Heart left ventricle (tissue), 13 donors: ENCODE results near the gene EDNRB.

Experiments used
- POLR2A ChIP-seq, 2 donors: fragments of 450-650 bp; IDR thresholded peaks; one replicate each; pipeline ENCODE4 v1.6.1; 2017; ENCODE audit warnings: antibody characterized with exemption in 2 of 2, mild to moderate bottlenecking in 2 of 2, moderate library complexity in 2 of 2
- TF ChIP-seq, protein P1 (sequence below), 12 donors: fragments of 200-600 bp; sonication (generic) in 4 of 12; IDR thresholded peaks; one replicate each; pipeline versions ENCODE4 v1.5.0 to v1.8.0; 2018 to 2022; ENCODE audit warnings: antibody characterized with exemption in 12 of 12, mild to moderate bottlenecking in 5 of 12
- donor health status: ischemic (EF 13 %, LVEDD 7.1; RV severe dilation, severe dysfunction).
- donor health status: DM: no; HTN: yes; CAD: no.
- donor health status: DM: no; HTN: no; CAD: no.
- donor health status: ischemic (EF 25% LVEDD 6.9; RV normal size, moderate dysfunction).
- donor health status: ischemic (EF 25% LVEDD 5.7; RV mildly dilated, moderate dysfunction).
- donor health status: ischemic (EF 35%, LVEDD 5.7; RV mildly dilated, moderate dysfunction).
- donor health status: nonischemic (EF 11% LVEDD 7.7; RV severe dilation, severe dysfunction).
- donor health status: DM: yes; HTN: yes; CAD: no.
- donor health status: PGD.
- donor health status: ischemic (EF 29% LVEDD 5.4; RV normal size, mild dysfunction).
- donor health status: nonischemic (EF 23%, LVEDD 6.1; RV moderate dilation, normal function).

DNA sequence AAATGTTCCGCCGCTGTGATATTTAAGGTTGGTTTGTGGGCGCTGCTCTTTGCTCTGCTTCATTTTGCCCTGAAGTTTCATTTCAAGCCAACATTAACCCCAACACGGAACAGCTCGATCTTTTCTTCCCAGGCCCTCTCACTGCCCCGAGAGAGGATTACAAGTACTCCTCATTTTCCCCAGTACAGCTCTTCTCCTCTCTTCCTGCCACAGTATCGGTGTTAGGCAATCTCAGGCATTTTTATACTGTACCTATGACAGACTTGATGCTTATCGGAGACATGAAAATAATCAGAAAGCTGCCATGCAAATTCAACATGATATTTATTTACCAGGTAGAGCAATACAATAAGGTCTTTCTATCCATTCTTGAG, 1.3 kb upstream of the EDNRB start:
- TF ChIP-seq, protein P1, sequence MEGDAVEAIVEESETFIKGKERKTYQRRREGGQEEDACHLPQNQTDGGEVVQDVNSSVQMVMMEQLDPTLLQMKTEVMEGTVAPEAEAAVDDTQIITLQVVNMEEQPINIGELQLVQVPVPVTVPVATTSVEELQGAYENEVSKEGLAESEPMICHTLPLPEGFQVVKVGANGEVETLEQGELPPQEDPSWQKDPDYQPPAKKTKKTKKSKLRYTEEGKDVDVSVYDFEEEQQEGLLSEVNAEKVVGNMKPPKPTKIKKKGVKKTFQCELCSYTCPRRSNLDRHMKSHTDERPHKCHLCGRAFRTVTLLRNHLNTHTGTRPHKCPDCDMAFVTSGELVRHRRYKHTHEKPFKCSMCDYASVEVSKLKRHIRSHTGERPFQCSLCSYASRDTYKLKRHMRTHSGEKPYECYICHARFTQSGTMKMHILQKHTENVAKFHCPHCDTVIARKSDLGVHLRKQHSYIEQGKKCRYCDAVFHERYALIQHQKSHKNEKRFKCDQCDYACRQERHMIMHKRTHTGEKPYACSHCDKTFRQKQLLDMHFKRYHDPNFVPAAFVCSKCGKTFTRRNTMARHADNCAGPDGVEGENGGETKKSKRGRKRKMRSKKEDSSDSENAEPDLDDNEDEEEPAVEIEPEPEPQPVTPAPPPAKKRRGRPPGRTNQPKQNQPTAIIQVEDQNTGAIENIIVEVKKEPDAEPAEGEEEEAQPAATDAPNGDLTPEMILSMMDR (IDR thresholded peaks at IDR 0.05): no peak
- no peak for TF ChIP-seq POLR2A (IDR thresholded peaks at IDR 0.05)
